Nephron progenitor cell (in vitro differentiated cells): ENCODE data around the gene HHATL.

Source experiments
- DNase-seq: peaks from one replicate; pipeline ENCODE4 v3.0.0; 2021
- H3K27ac Mint-ChIP-seq: 2 replicates; pipeline ENCODE4 v1.8.0; 2021; ENCODE audit warnings: mild to moderate bottlenecking, moderate library complexity, mixed read lengths
- H3K27me3 Mint-ChIP-seq: 2 replicates; pipeline ENCODE4 v1.8.0; 2021; ENCODE audit warnings: mild to moderate bottlenecking, low read depth, mixed read lengths; ENCODE audit not compliant: poor library complexity
- H3K36me3 Mint-ChIP-seq: 2 replicates; pipeline ENCODE4 v1.8.0; 2021; ENCODE audit warnings: low read depth, mixed read lengths
- H3K4me1 Mint-ChIP-seq: 2 replicates; pipeline ENCODE4 v1.8.0; 2021; ENCODE audit warnings: mixed read lengths
- H3K4me3 Mint-ChIP-seq: 2 replicates; pipeline ENCODE4 v1.8.0; 2021; ENCODE audit warnings: mild to moderate bottlenecking, moderate library complexity, mixed read lengths
- H3K9me3 Mint-ChIP-seq: 2 replicates; pipeline ENCODE4 v1.8.0; 2021; ENCODE audit warnings: mild to moderate bottlenecking, moderate library complexity, mixed read lengths
- TF ChIP-seq, protein P1 (sequence below): fragments of 200-600 bp; sonication (generic); IDR thresholded peaks from 2 replicates; pipeline ENCODE4 v1.5.0; 2021; ENCODE audit warnings: antibody characterized with exemption

Gene HHATL

DNA sequence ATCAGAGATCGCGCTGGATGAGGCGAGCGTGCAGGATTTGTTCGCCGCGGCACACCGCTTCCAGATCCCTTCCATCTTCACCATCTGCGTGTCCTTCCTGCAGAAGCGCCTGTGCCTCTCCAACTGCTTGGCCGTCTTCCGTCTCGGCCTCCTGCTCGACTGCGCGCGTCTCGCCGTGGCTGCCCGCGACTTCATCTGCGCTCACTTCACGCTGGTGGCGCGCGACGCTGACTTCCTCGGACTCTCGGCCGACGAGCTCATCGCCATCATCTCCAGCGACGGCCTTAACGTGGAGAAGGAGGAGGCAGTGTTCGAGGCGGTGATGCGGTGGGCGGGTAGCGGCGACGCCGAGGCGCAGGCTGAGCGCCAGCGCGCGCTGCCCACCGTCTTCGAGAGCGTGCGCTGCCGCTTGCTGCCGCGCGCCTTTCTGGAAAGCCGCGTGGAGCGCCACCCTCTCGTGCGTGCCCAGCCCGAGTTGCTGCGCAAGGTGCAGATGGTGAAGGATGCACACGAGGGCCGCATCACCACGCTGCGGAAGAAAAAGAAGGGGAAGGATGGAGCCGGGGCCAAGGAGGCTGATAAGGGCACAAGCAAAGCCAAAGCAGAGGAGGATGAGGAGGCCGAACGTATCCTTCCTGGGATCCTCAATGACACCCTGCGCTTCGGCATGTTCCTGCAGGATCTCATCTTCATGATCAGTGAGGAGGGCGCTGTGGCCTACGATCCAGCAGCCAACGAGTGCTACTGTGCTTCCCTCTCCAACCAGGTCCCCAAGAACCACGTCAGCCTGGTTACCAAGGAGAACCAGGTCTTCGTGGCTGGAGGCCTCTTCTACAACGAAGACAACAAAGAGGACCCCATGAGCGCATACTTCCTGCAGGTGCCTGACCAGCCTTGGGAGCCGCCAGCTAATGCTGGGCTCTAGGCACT, 16.4 kb downstream of the HHATL start:
- Mint-ChIP-seq H3K36me3 (no peaks in the 10 kb centered on the region), H3K27ac (no peak overlapping the region), H3K27me3 (peaks cover 15% of the 10 kb centered on the region), H3K4me3 (no peak overlapping the region), H3K9me3 (no peaks in the 10 kb centered on the region), H3K4me1 (no peaks in the 10 kb centered on the region)
- TF ChIP-seq, protein P1, sequence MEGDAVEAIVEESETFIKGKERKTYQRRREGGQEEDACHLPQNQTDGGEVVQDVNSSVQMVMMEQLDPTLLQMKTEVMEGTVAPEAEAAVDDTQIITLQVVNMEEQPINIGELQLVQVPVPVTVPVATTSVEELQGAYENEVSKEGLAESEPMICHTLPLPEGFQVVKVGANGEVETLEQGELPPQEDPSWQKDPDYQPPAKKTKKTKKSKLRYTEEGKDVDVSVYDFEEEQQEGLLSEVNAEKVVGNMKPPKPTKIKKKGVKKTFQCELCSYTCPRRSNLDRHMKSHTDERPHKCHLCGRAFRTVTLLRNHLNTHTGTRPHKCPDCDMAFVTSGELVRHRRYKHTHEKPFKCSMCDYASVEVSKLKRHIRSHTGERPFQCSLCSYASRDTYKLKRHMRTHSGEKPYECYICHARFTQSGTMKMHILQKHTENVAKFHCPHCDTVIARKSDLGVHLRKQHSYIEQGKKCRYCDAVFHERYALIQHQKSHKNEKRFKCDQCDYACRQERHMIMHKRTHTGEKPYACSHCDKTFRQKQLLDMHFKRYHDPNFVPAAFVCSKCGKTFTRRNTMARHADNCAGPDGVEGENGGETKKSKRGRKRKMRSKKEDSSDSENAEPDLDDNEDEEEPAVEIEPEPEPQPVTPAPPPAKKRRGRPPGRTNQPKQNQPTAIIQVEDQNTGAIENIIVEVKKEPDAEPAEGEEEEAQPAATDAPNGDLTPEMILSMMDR: no peak
- no peak for DNase-seq

- H3K9me3 Mint-ChIP-seq: no peaks in the 10 kb centered on the region
- H3K36me3 Mint-ChIP-seq: no peaks in the 10 kb centered on the region
- TF ChIP-seq, protein P1: no peak
- H3K4me3 Mint-ChIP-seq: no peak within 1 kb of the TSS
- H3K27me3 Mint-ChIP-seq: peaks cover 15% of the 10 kb centered on the region
- no peak for DNase-seq
- H3K27ac Mint-ChIP-seq: no peak within 1 kb of the TSS
- no peaks in the 10 kb centered on the region for H3K4me1 Mint-ChIP-seq
Measured at GRCh38 chr3:42685363-42685881, 17.2 kb downstream of the HHATL start, which contains the start of gene KLHL40. Gene KLHL40, plus strand, starts transcription at chr3:42685537. Its CDS starts 82 bp downstream, at chr3:42685619.

GRCh38 chr3:42684632-42685362, 17.8 kb downstream of the HHATL start:
- H3K4me1 Mint-ChIP-seq: no peaks in the 10 kb centered on the region
- no peak for DNase-seq
- no peaks in the 10 kb centered on the region for H3K36me3 Mint-ChIP-seq
- TF ChIP-seq, protein P1: no peak
- peaks cover 14% of the 10 kb centered on the region for H3K27me3 Mint-ChIP-seq
- no peak overlapping the region for H3K4me3 Mint-ChIP-seq
- no peaks in the 10 kb centered on the region for H3K9me3 Mint-ChIP-seq
- no peak overlapping the region for H3K27ac Mint-ChIP-seq

- Mint-ChIP-seq H3K9me3 (peaks cover under 1% of the 10 kb centered on the region), H3K27me3 (peaks cover 8% of the 10 kb centered on the region), H3K36me3 (no peaks in the 10 kb centered on the region), H3K27ac (no peak overlapping the region), H3K4me3 (no peak overlapping the region), H3K4me1 (no peaks in the 10 kb centered on the region)
- TF ChIP-seq, protein P1: no peak
- DNase-seq: no peak
Measured at GRCh38 chr3:42683875-42684598, 18.6 kb downstream of the HHATL start.

- DNase-seq: no peak
- Mint-ChIP-seq H3K27me3 (peaks cover 8% of the 10 kb centered on the region), H3K27ac (no peak overlapping the region), H3K36me3 (no peaks in the 10 kb centered on the region), H3K4me3 (no peak overlapping the region), H3K4me1 (no peaks in the 10 kb centered on the region), H3K9me3 (peaks cover 13% of the 10 kb centered on the region)
- TF ChIP-seq, protein P1: no peak
Measured at GRCh38 chr3:42682301-42683070, 20.1 kb downstream of the HHATL start.
